CD4-positive, alpha-beta T cell treated with Interferon alpha-2 for 1 hour (primary cell): ENCODE results near the gene NEUROG3.
A peak's percentile ranks its signal among the peaks of the same experiment; 100 is the strongest.
"Not testable (repeated sequence)": the region's sequence is repeated elsewhere in the genome, so short reads cannot be mapped to it uniquely, and the experiment has no call there.

Experiments
- DNase-seq, 2 donors: peaks; one replicate each; pipeline ENCODE4 v3.0.0-alpha.2; 2020 to 2022

NEUROG3 gene

GRCh38 chr10:69571618-69572158, 1.5 kb downstream of the NEUROG3 start:
- DNase-seq = no peak

- DNase-seq = no peak
Measured at GRCh38 chr10:69570050-69570816, 3.0 kb downstream of the NEUROG3 start.

GRCh38 chr10:69569396-69569934, 3.8 kb downstream of the NEUROG3 start:
- no peak for DNase-seq

- DNase-seq = no peak
Measured at GRCh38 chr10:69568472-69569395, 4.5 kb downstream of the NEUROG3 start.

- no peak for DNase-seq
Measured at GRCh38 chr10:69567920-69568319, 5.3 kb downstream of the NEUROG3 start.

GRCh38 chr10:69562731-69563254, 10.4 kb downstream of the NEUROG3 start:
- no peak for DNase-seq

- DNase-seq = no peak
Measured at GRCh38 chr10:69559525-69559924, 13.7 kb downstream of the NEUROG3 start.

GRCh38 chr10:69558559-69558958, 14.7 kb downstream of the NEUROG3 start:
- DNase-seq = peak in 1 of 2 donors; percentile 41

GRCh38 chr10:69554611-69555010, 18.6 kb downstream of the NEUROG3 start:
- no peak for DNase-seq

GRCh38 chr10:69553328-69553727, 19.9 kb downstream of the NEUROG3 start:
- DNase-seq = no peak

- no peak for DNase-seq
Measured at GRCh38 chr10:69552268-69552667, 21.0 kb downstream of the NEUROG3 start.

- DNase-seq = no peak
Measured at GRCh38 chr10:69549959-69550358, 23.3 kb downstream of the NEUROG3 start.

- DNase-seq = no peak
Measured at GRCh38 chr10:69541463-69541862, 31.8 kb downstream of the NEUROG3 start.

- DNase-seq = no peak
Measured at GRCh38 chr10:69538461-69538860, 34.8 kb downstream of the NEUROG3 start.

GRCh38 chr10:69537449-69537848, 35.8 kb downstream of the NEUROG3 start:
- no peak for DNase-seq

GRCh38 chr10:69536521-69536920, 36.7 kb downstream of the NEUROG3 start:
- not testable (repeated sequence) for DNase-seq

GRCh38 chr10:69533658-69534057, 39.6 kb downstream of the NEUROG3 start:
- no peak for DNase-seq

GRCh38 chr10:69527961-69528360, 45.3 kb downstream of the NEUROG3 start:
- DNase-seq = no peak
